DND-41 (cell line): ENCODE data around the gene DGKB.
A peak's percentile ranks its signal among the peaks of the same experiment; 100 is the strongest.
"Not testable (repeated sequence)": the region's sequence is repeated elsewhere in the genome, so short reads cannot be mapped to it uniquely, and the experiment has no call there.

Source experiments
- ATAC-seq: fragments of 200-7000 bp; cut with Tn5 transposase; 3 replicates; pipeline ENCODE4 v1.9.1; 2021; ENCODE audit warnings: low read depth; ENCODE audit not compliant: insufficient read depth
- DNase-seq: peaks from one replicate; pipeline ENCODE4 v3.0.0-alpha.2; 2020
- H2AFZ ChIP-seq: 2 replicates; pipeline ENCODE4 v1.6.0; 2012; ENCODE audit warnings: low read depth, low read length
- H3K27ac ChIP-seq: 2 replicates; pipeline ENCODE4 v1.5.1; 2012; ENCODE audit warnings: low read length, inconsistent platforms
- H3K27me3 ChIP-seq: fragments of 200-600 bp; sonication (generic); 2 replicates; pipeline ENCODE4 v1.6.0; 2012; ENCODE audit warnings: low read length, mild to moderate bottlenecking, inconsistent platforms; ENCODE audit not compliant: insufficient read depth, poor library complexity
- H3K36me3 ChIP-seq: 2 replicates; pipeline ENCODE4 v1.5.1; 2012; ENCODE audit warnings: low read length, inconsistent platforms; ENCODE audit not compliant: insufficient read depth
- H3K4me1 ChIP-seq: 2 replicates; pipeline ENCODE4 v1.5.1; 2012; ENCODE audit warnings: mild to moderate bottlenecking, low read length; ENCODE audit not compliant: insufficient read depth
- H3K4me2 ChIP-seq: 2 replicates; pipeline ENCODE4 v1.6.0; 2012; ENCODE audit warnings: mild to moderate bottlenecking, moderate library complexity, low read length, inconsistent platforms; ENCODE audit not compliant: insufficient read depth
- H3K4me3 ChIP-seq, 2 experiments: fragments of 200-600 bp in 1 of 2; shearing (Covaris generic) in 1 of 2; 2 replicates each; pipeline ENCODE4 v1.5.1; 2012 to 2016; ENCODE audit warnings: inconsistent platforms in 2 of 2, low read length in 2 of 2, mild to moderate bottlenecking in 2 of 2, low read depth in 1 of 2, moderate library complexity in 1 of 2
- H3K79me2 ChIP-seq: 2 replicates; pipeline ENCODE4 v1.6.0; 2012; ENCODE audit warnings: low read length, inconsistent platforms; ENCODE audit not compliant: insufficient read depth
- H3K9ac ChIP-seq: 2 replicates; pipeline ENCODE4 v1.6.0; 2012; ENCODE audit warnings: low read depth, mild to moderate bottlenecking, inconsistent platforms, low read length, moderate library complexity
- H3K9me3 ChIP-seq: 2 replicates; pipeline ENCODE4 v1.5.1; 2012; ENCODE audit warnings: low read length, moderate library complexity, mild to moderate bottlenecking, inconsistent platforms; ENCODE audit not compliant: insufficient read depth, severe bottlenecking
- H4K20me1 ChIP-seq: 2 replicates; pipeline ENCODE4 v1.6.0; 2012; ENCODE audit warnings: low read length; ENCODE audit not compliant: insufficient read depth
- EZH2 ChIP-seq: IDR thresholded peaks from 3 replicates; pipeline ENCODE4 v1.6.1; 2012; ENCODE audit warnings: borderline replicate concordance, low read depth, mild to moderate bottlenecking, moderate library complexity, low read length, inconsistent platforms; ENCODE audit not compliant: severe bottlenecking
- TF ChIP-seq, protein P1 (sequence below): IDR thresholded peaks from 2 replicates; pipeline ENCODE4 v1.5.1; 2012; ENCODE audit warnings: borderline replicate concordance, low read length, moderate library complexity, mild to moderate bottlenecking; ENCODE audit not compliant: poor library complexity, severe bottlenecking; ENCODE audit errors: extremely low read depth

The DGKB gene

DNA sequence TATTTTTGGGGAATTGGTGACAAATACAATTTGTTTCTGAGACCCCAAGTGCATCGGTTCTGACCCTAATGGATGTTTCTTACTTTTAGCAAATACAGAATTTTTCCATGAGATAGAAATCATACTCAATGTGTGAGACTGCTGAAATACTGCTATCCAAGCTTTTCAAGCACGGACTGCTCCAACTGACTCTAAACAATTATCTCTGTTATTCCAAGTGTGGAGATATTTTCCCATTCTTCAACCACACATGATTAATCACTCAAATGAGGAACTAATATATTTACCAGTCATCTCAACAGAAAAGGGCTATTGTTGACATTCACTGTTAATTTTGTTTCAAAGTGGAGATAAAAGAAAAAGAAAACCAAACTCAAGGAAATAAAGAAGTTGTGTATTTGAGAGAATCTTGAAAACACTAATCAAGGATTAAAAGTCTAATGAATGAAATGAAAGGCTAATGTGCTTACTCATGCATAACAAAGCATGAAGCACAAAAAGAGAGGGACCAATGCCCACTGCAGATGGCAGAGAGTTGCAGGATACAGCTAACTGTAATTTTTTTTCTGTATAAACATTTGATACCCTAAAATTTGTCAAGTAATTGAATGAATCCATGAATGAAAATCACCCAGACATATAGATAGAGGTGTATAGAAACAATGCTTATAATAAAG, 423.6 kb downstream of the DGKB start:
- H3K4me1 ChIP-seq, result no peaks in the 10 kb centered on the region
- no peaks in the 10 kb centered on the region for H3K9me3 ChIP-seq
- no peaks in the 10 kb centered on the region for H3K36me3 ChIP-seq
- H4K20me1 ChIP-seq, result no peaks in the 10 kb centered on the region
- ATAC-seq (no peak), DNase-seq (no peak)
- no peak overlapping the region for H2AFZ ChIP-seq
- H3K27ac ChIP-seq, result no peak overlapping the region
- TF ChIP-seq, protein P1, sequence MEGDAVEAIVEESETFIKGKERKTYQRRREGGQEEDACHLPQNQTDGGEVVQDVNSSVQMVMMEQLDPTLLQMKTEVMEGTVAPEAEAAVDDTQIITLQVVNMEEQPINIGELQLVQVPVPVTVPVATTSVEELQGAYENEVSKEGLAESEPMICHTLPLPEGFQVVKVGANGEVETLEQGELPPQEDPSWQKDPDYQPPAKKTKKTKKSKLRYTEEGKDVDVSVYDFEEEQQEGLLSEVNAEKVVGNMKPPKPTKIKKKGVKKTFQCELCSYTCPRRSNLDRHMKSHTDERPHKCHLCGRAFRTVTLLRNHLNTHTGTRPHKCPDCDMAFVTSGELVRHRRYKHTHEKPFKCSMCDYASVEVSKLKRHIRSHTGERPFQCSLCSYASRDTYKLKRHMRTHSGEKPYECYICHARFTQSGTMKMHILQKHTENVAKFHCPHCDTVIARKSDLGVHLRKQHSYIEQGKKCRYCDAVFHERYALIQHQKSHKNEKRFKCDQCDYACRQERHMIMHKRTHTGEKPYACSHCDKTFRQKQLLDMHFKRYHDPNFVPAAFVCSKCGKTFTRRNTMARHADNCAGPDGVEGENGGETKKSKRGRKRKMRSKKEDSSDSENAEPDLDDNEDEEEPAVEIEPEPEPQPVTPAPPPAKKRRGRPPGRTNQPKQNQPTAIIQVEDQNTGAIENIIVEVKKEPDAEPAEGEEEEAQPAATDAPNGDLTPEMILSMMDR, result no peak
- TF ChIP-seq EZH2, result no peak
- H3K4me2 ChIP-seq, result no peak overlapping the region
- H3K9ac ChIP-seq, result no peak overlapping the region
- no peaks in the 10 kb centered on the region for H3K27me3 ChIP-seq
- H3K79me2 ChIP-seq, result no peaks in the 10 kb centered on the region
- no peak overlapping the region for H3K4me3 ChIP-seq

DNA sequence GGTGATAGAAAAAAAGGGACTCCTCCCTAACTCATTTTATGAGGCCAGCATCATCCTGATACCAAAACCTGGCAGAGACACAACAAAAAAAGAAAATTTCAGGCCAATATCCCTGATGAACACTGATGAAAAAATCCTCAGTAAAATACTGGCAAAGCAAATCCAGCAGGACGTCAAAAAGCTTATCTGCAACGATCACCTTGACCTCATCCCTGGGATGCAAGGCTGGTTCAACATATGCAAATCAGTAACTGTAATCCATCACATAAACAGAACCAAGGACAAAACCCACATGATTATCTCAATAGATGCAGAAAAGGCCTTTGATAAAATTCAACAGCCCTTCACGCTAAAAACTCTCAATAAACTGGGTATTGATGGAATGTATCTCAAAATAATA, 440.8 kb downstream of the DGKB start:
- not testable (repeated sequence) for H3K4me2 ChIP-seq, H3K27me3 ChIP-seq, H3K4me1 ChIP-seq, H3K79me2 ChIP-seq, H2AFZ ChIP-seq, H3K9me3 ChIP-seq, H3K27ac ChIP-seq, H3K36me3 ChIP-seq, H3K4me3 ChIP-seq, H4K20me1 ChIP-seq, ATAC-seq, H3K9ac ChIP-seq, DNase-seq

DNA sequence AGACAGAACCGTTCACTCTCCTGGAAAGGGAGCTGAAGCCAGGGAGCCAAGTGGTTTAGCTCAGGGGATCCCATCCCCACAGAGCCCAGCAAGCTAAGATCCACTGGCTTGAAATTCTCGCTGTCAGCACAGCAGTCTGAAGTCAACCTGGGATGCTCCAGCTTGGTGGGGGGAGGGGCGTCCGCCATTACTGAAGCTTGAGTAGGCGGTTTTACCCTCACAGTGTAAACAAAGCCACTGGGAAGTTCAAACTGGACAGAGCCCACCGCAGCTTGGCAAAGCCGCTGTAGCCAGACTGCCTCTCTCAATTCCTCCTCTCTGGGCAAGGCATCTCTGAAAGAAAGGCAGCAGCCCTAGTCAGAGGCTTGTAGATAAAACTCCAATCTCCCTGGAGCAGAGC, 443.7 kb downstream of the DGKB start:
- not testable (repeated sequence) for H3K4me2 ChIP-seq, H3K4me3 ChIP-seq, DNase-seq, H3K36me3 ChIP-seq, H3K4me1 ChIP-seq, H3K9me3 ChIP-seq, ATAC-seq, H3K27me3 ChIP-seq, H3K9ac ChIP-seq, H2AFZ ChIP-seq, H3K27ac ChIP-seq, H4K20me1 ChIP-seq, H3K79me2 ChIP-seq

DNA sequence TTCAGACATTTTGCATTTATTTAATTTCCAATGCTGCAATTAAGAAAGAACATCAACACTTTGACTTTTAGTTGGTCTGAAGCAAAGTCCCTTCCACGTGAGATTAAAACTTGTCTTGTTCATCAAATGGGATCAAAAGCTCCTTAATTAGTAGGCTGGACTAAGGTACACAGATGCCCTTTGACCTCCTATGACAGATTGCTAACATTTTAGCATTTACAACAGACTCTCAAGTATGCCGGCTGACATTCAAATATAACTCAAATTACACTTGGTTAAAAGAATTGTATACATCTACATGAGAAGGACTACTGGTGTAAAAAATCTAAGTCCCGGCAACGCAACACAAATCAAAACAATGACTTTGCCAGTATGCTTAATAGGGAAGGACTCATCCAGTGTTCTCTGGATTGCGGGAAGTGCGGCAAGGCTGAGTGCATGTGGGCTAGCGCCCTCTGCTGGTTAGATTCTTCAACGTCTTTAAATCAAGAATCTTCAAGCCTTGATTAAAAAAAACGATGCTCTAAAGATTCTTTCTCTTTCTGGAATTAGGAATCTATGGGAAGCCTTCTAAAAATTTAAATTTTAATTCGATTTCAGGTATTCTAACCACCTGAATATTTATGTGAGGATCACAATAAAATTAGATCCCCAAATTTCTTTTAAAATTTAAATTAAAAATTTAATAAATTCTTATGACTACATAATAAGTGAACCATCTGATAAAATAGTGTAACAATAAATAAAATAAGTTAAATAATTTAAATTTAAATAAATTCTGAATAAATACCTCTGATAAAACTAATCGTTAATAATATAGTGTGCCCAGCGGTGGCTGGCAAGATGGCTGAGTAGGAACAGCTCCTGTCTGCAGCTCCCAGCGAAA, 444.7 kb downstream of the DGKB start:
- Histone ChIP-seq H3K27ac (no peak overlapping the region), H3K9me3 (no peaks in the 10 kb centered on the region), H2AFZ (no peak overlapping the region), H4K20me1 (no peaks in the 10 kb centered on the region), H3K36me3 (no peaks in the 10 kb centered on the region), H3K4me2 (no peak overlapping the region), H3K79me2 (no peaks in the 10 kb centered on the region), H3K4me3 (no peak overlapping the region), H3K4me1 (no peaks in the 10 kb centered on the region), H3K27me3 (no peaks in the 10 kb centered on the region), H3K9ac (no peak overlapping the region)
- peak; percentile 54; the same call in 2 of the 3 replicates for ATAC-seq
- DNase-seq, result peak; percentile 36
- TF ChIP-seq, protein P1, result peak; percentile 64
- no peak for TF ChIP-seq EZH2
